GM12891 (cell line): Measurements from ENCODE around the gene CLBA1.

Source experiments
- PAX5 ChIP-seq: IDR thresholded peaks from 2 replicates; pipeline ENCODE4 v1.6.1; 2011; ENCODE audit warnings: low read length, moderate library complexity, mild to moderate bottlenecking; ENCODE audit not compliant: insufficient read depth, severe bottlenecking
- POLR2A ChIP-seq: IDR thresholded peaks from 2 replicates; pipeline ENCODE4 v1.6.1; 2011; ENCODE audit warnings: low read depth, low read length, control low read depth
- POLR2AphosphoS5 ChIP-seq: IDR thresholded peaks from 2 replicates; pipeline ENCODE4 v1.6.1; 2011; ENCODE audit warnings: low read depth, low read length, control low read depth
- POU2F2 ChIP-seq: IDR thresholded peaks from 2 replicates; pipeline ENCODE4 v1.6.1; 2011; ENCODE audit warnings: low read depth, mild to moderate bottlenecking, control low read depth, low read length, moderate library complexity
- SPI1 ChIP-seq: IDR thresholded peaks from 2 replicates; pipeline ENCODE4 v1.6.1; 2011; ENCODE audit warnings: low read depth, low read length, control low read depth
- TAF1 ChIP-seq: IDR thresholded peaks from 2 replicates; pipeline ENCODE4 v1.6.1; 2011; ENCODE audit warnings: low read depth, low read length, control low read depth

DNA sequence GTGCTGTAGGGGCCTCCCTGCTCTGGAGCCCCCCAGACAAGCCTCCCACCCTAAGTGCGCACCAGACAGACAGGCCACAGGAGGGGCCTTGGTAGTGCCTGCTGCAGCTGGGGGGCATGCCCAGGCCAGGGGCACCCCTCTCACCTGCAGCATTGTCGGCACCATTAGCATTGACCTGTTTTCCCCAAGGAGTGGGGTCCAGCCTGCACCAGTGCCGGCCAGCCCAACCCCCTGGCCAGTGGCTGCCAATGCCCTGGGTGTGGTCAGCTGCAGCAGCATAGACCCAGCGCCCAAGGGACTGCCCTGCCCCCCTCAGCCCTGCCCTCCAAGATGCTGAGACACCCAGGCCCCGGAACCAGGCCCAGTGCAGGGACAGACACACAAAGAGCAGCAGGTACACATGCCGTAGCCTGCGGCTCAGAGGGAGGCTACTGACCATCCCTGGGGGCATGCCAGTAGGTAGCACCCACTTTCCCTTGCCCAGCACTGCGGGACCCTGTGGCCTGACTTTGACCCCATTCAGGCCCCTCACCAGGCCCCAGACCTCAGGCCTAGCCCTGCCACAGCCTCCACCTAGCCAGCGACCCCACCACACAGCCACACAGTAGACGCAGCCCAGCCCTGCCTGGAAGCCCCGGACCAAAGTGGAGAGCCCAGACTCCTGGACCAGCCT lies 8.4 kb upstream of the CLBA1 start:
- TF ChIP-seq POLR2A (no peak), POLR2AphosphoS5 (no peak), TAF1 (no peak), SPI1 (no peak), POU2F2 (no peak), PAX5 (no peak)
